ENCODE data around the gene XRCC3.

Gene XRCC3

DNA sequence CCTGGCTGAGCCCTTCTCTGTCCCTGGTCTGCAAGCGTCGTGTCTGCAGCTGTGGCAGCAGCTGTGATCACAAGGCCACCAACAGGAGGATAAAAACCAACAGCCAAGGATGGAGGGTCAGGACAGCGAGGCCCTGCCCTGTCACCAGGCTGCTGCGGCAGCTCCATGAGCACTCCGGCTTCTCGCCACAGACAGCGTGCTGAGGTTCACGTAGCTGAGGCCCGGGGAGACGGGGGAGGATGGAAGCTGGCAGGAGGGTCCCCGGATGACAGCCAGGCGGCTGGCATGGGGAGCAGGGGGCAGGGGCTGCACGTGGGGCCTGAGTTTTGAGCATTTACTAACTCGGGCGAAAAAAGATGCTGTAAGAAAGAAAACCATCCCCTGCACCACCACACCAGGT, 5.4 kb downstream of the XRCC3 start:
- TF ChIP-seq CTCF (IDR thresholded peaks at IDR 0.05; ENCODE audit: low read depth, low read length), result no peak
- H3K27ac ChIP-seq, result no peak overlapping the region
- no peak overlapping the region for H3K4me3 ChIP-seq (ENCODE audit: low read depth, low read length)
- H3K27me3 ChIP-seq (ENCODE audit: insufficient read depth, low read depth, severe bottlenecking), result no peaks in the 10 kb centered on the region
- H3K36me3 ChIP-seq, result peaks cover 83% of the 10 kb centered on the region
- no peaks in the 10 kb centered on the region for H3K9me3 ChIP-seq (ENCODE audit: severe bottlenecking)
- DNase-seq, result no peak

DNA sequence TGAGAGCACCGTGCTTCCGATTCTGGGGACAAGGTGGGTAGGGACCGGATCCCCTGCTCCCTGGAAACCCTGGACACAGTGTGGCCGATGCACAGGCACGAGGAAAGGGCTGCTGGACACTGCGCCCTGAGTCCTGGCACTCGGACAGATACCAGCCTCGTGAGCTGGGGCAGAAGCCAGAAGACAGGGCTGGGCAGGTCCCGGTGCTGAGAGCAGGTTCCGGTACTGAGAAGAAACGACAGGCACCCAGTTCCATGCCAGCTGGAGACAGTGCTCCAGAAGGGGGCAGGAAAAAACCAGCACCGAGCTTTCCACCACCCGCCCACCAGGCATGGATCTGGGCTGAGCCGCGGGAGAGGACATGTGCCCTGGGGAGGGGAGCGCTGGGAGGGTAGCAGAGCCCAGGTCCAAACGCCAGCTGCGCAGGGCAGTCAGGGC, 6.5 kb downstream of the XRCC3 start:
- Histone ChIP-seq H3K36me3 (peaks cover 90% of the 10 kb centered on the region), H3K27me3 (ENCODE audit: insufficient read depth, low read depth, severe bottlenecking) (no peaks in the 10 kb centered on the region), H3K4me3 (ENCODE audit: low read depth, low read length) (no peak overlapping the region), H3K27ac (no peak overlapping the region), H3K9me3 (ENCODE audit: severe bottlenecking) (no peaks in the 10 kb centered on the region)
- no peak for DNase-seq
- no peak for TF ChIP-seq CTCF (IDR thresholded peaks at IDR 0.05; ENCODE audit: low read depth, low read length)

GRCh38 chr14:103707329-103708263, 7.7 kb downstream of the XRCC3 start:
- no peak for DNase-seq
- no peak for TF ChIP-seq CTCF (IDR thresholded peaks at IDR 0.05; ENCODE audit: low read depth, low read length)
- H3K4me3 ChIP-seq (ENCODE audit: low read depth, low read length), result no peak overlapping the region
- H3K36me3 ChIP-seq, result peaks cover 90% of the 10 kb centered on the region
- no peaks in the 10 kb centered on the region for H3K9me3 ChIP-seq (ENCODE audit: severe bottlenecking)
- H3K27me3 ChIP-seq (ENCODE audit: insufficient read depth, low read depth, severe bottlenecking), result no peaks in the 10 kb centered on the region
- H3K27ac ChIP-seq, result no peak overlapping the region

DNA sequence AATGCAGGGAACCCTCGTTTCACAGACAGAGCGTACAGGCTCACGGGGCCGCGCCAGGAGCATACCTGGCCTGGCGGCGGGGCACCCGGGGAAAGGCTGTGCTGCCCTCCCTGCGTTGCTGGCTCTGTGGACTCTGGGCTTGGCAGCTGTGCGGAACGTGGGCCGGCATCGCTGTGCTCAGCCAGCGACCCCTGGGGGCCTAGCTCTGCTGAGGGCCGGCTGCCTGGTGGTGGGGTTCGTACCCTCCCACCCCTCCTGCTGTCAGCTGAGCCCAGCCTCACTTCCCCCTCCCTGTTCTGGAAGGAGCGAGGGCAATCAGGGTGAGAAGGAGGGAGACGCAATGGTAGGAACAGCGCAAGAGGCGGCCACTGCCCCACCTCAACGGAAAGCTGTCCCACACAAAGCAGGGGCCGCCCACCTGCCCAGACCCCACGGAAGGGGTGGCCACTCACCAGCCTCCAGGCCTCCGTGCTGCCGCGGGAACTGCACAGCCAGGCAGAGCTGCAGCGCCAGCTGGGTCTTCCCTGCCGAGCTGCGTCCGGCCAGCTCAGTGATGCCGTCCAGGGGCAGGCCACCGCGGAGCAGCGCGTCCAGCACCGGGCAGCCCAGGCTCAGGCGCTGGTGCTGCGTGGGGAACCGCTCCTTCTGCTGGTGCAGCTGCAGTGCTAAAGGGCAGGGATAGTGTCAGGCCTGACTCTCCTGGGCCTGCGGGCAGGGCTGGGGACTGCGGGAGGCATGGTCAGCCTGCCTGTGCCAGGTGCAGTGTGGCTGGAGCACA, 8.5 kb downstream of the XRCC3 start:
- no peak for TF ChIP-seq CTCF (IDR thresholded peaks at IDR 0.05; ENCODE audit: low read depth, low read length)
- Histone ChIP-seq H3K27me3 (ENCODE audit: insufficient read depth, low read depth, severe bottlenecking) (no peaks in the 10 kb centered on the region), H3K36me3 (peaks cover 95% of the 10 kb centered on the region), H3K9me3 (ENCODE audit: severe bottlenecking) (no peaks in the 10 kb centered on the region), H3K4me3 (ENCODE audit: low read depth, low read length) (no peak overlapping the region), H3K27ac (no peak overlapping the region)
- DNase-seq, result no peak

DNA sequence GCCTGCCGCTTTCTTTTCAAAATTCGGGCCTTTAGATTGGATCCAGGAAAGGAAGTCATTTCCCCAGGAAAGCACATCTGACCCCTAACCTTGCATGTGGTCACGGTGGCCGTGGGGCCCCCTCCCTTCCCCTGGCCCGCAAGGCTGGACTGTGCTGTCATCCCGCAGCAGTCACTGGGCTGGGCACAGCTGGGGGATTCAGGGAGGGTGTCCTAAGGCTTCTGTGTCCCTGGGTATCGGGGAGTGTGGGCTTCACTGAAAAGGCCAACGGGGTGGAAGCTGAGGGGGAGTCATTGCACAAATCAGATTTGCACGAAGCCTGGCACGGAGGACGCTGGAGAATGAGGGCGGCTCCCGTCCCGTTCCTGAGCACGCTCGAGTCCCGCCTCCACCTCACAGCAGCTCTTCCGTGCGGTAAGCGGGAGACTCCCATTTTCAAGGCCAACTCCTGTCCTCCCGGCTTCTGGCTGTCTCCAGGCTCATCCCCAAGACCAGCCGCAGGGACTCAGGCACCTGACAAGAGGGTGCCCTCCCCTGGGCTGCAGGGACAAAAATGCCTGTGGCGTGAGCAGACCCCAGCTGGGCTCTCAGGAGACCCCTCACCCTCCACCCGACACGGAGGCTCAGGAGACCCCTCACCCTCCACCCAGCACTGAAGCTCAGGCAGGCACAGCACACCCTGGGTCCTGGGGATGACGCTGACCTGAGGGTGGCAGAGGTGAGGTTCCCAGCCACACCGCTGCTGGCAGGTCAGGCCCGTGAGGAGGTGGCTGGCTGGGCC, 9.6 kb downstream of the XRCC3 start:
- Histone ChIP-seq H3K27ac (no peak overlapping the region), H3K4me3 (ENCODE audit: low read depth, low read length) (no peak overlapping the region), H3K36me3 (peaks cover 93% of the 10 kb centered on the region)

More for the DNA sequence above, 9.6 kb downstream of the XRCC3 start:
- no peaks in the 10 kb centered on the region for H3K9me3 ChIP-seq (ENCODE audit: severe bottlenecking)
- H3K27me3 ChIP-seq (ENCODE audit: insufficient read depth, low read depth, severe bottlenecking), result no peaks in the 10 kb centered on the region
- no peak for DNase-seq
- no peak for TF ChIP-seq CTCF (IDR thresholded peaks at IDR 0.05; ENCODE audit: low read depth, low read length)
